Prostate gland (tissue), 2 donors: ENCODE results near the gene TBX4.

Source experiments
- POLR2A ChIP-seq: fragments of 450-650 bp; IDR thresholded peaks from one replicate; pipeline ENCODE4 v1.6.1; 2016; ENCODE audit warnings: antibody characterized with exemption, mild to moderate bottlenecking
- TF ChIP-seq, protein P1 (sequence below), 4 experiments: fragments of 200-600 bp in 2 of 4; fragments of 450-650 bp in 2 of 4; sonication (generic) in 2 of 4; IDR thresholded peaks; 1 replicate in 3 of 4; 2 replicates in 1 of 4; pipeline ENCODE4 v1.5.1; 2016 to 2019; ENCODE audit warnings: antibody characterized with exemption in 4 of 4, mild to moderate bottlenecking in 2 of 4, moderate library complexity in 2 of 4

DNA sequence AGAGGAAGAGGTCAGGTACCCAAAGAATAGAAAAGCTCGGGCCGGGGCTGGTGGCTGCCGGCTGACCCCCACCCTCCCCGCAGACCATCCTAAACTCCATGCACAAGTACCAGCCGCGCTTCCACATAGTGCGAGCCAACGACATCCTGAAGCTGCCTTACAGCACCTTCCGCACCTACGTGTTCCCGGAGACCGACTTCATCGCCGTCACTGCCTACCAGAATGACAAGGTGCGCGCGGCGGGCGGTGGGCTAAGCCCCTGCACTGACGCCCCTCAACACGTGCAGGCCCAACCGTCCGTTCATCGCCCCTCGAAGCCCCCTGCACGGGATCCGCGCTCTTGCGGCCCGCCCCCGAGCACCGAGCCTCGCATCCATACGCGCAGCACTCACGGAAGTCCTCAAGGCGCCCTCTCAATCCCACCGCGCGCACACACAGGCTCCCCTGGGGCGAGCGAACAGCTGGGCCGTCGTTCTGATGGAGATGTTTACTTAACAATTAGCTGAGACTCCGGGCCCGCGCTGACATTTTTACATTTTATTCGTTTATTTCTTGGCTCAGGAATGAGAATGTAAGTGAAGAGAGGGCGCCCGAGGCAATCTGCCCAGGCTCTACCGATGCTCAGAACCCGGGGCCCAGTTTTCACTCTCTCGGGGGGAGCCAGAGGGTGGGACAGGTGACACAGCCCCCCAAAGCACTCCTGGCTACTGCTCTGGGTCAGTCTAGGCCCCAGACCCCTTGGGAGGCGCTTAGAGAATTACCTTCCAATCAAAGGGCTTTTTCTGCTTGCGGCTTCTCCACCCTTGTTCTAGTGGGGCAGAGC lies 49.0 kb upstream of the TBX4 start:
- TF ChIP-seq, protein P1, sequence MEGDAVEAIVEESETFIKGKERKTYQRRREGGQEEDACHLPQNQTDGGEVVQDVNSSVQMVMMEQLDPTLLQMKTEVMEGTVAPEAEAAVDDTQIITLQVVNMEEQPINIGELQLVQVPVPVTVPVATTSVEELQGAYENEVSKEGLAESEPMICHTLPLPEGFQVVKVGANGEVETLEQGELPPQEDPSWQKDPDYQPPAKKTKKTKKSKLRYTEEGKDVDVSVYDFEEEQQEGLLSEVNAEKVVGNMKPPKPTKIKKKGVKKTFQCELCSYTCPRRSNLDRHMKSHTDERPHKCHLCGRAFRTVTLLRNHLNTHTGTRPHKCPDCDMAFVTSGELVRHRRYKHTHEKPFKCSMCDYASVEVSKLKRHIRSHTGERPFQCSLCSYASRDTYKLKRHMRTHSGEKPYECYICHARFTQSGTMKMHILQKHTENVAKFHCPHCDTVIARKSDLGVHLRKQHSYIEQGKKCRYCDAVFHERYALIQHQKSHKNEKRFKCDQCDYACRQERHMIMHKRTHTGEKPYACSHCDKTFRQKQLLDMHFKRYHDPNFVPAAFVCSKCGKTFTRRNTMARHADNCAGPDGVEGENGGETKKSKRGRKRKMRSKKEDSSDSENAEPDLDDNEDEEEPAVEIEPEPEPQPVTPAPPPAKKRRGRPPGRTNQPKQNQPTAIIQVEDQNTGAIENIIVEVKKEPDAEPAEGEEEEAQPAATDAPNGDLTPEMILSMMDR (IDR thresholded peaks at IDR 0.05): no peak
- TF ChIP-seq POLR2A: no peak
